HG03378 (cell line): ENCODE measurements around the gene FRY.
A peak's percentile ranks its signal among the peaks of the same experiment; 100 is the strongest.
"Not testable (repeated sequence)": the region's sequence is repeated elsewhere in the genome, so short reads cannot be mapped to it uniquely, and the experiment has no call there.

ENCODE experiments used
- ATAC-seq: cut with Tn5 transposase; IDR thresholded peaks from one replicate; pipeline ENCODE4 v1.9.1; 2021; ENCODE audit warnings: mild to moderate bottlenecking, moderate library complexity; ENCODE audit not compliant: unreplicated experiment

Gene FRY

DNA sequence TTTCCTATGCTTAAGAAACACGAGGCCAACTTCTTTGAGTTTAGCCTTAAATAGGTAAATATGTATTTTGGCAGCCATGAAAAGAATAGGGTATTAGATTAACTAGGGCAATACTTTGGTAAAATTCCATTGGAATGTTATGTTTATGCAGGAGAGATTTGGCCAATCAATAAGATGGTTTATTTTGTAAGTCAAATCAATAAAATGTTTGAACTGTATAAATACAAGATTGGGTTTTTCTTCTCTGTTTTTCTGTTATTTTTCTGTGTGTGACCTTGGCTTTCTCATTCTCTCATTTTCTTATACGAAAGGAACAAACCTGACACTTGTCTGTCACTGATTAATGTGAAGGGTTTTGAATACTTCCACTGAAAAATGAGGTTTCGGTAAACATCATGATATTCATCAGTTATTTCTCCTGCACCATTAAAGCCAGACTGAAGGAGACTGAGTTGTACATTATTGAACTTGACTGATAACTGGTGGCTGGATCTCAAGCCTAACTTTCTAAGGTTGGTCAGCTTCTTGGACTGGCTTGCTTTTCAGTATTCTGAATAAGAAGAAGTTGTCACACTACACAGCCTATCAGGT is 8.6 kb downstream of the FRY start:
- no peak for ATAC-seq

DNA sequence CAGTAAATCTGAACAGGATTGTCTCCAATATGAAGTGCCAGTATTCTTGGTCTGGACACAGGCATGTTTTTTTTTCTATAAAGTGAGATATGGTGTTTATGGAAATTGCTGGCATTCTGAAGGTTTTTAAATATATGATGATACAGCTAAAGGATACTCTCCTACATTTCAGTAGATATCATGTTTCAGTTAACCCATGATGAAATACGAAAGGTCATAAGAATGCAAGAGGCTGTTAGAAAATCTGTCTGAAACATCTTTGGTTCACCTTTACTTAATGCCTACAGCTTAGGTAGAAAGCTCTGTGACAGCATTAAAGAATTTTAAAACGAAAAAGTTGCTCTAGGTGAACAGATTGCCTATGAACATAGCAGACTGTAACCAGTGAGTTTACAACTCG is 9.1 kb downstream of the FRY start:
- ATAC-seq, result no peak

DNA sequence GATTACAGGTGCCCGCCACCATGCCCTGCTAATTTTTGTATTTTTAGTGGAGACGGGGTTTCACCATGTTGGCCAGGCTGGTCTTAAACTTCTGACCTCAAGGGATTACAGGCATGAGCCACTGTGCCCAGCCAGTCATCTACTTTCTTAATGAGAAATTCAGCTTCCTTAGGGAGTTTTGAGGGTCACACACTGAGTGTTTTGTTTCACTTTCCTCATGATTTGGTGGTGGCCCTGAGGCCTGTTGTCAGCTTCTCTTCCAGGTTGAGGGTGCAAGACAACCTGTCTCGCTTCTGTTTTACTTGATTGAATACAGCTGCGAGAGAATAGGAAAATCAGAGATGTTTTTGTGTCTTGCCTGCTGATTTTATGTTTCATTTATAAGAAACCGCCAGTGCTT is 9.9 kb downstream of the FRY start:
- ATAC-seq, result peak; percentile 89

DNA sequence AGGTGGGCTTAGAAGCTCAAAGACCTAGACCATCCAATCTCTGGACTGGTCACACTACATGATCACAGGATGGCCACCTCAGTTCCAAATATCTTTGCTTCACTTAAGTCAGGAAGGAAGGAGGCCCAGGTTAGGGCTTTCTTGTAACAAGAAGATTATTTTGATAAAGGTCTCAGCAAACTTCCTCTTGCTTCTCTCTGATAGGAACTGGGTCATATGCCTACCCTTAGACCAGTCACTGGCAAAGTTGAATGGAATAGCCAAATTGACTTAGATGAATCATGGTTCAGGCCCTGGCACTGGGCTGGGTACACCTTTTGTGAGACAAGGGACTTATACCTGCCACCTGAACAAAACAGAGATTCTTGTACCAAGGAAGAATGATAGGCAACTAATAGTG is 11.0 kb downstream of the FRY start:
- no peak for ATAC-seq

DNA sequence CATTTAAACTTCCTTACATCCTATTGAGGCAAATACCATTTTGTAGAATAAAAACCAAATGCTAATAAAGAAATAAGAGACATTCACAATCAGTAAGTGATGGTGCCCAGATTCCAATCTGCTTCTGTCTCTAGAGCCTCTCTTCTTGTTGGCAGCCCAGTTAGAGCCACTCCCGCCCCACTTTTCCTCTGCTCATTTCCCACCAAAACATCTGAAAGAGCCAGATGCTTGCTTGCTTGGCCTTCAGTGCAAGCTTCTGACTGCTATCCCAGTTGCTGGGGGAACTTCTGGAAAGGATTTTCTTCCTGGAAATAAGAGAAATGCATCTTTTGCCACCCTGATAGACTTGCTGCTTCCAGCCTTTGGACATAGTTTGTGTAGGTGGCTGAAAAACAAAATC is 12.9 kb downstream of the FRY start:
- ATAC-seq, result no peak

DNA sequence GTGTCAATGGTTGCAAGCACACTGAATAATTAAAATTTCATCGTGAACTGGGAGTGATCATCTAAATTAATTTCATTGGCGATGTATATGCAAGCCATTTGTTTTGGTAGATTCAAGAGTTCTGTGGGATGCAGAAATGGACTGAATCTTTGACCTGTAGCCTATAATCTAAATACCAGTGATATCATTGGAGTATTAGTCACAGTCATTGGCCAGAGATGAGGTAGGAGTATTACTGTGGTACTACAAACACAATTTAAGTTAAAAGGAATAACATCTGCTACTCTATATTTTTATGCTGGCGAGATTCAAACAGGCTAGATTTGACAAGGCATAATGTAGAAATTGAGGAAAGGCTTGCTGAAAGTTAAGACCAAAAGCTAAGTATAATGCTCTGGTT is 14.0 kb downstream of the FRY start:
- ATAC-seq, result no peak

DNA sequence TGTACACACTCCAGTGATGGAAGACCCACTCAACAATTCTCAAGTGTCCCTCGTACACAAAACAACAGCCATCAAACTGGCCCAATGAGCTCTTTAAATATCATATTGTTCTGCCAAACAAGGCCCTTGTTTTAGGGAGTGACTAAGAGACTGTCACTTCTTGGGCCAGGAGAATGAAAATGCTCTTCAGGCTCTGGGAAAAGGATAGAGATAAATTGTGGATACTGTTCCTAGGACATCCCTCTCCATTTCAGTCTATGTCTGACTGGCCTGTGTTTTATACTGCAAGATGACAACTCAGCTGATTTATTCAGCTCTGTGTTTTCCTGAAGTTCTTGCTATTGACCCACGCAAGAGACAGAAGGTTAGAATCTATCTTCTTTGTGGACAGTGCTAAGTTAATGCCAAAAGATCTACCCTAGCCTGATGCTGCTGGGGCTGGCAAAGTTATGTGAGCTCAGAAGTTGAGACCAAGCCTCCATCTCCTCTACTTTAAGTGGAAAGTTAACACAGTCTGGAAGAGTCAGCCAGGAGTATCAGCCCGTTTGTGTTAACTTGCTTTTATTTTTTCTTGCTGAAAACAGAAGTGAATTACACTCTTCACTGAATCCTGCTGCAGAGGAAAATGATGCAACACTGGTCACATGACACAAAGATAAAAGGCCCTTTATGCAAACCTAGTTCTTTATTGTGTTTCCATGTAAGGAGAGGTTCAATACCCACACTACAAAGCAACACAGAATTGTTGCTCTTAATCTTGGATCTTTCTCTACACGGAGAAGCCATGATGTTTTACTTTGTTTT is 14.6 kb downstream of the FRY start:
- ATAC-seq, result no peak

DNA sequence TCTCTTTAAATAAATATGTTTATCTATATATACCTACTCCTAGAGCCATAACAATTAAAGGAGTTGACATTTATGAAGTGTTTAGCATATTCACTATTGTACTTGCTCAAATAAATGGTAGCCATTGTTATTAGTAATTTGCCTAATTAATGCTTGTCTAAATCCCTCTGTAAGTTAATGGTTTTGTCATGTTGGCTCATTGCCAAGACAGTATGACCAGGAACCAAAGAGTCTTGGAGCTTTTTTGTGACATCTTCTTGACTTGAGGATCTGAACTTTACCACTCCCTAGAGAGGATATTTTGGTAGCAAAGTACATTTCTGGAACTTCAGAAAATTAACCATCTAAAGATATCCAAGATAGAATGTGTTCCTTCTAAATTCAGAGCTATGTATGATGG is 15.5 kb downstream of the FRY start:
- no peak for ATAC-seq

DNA sequence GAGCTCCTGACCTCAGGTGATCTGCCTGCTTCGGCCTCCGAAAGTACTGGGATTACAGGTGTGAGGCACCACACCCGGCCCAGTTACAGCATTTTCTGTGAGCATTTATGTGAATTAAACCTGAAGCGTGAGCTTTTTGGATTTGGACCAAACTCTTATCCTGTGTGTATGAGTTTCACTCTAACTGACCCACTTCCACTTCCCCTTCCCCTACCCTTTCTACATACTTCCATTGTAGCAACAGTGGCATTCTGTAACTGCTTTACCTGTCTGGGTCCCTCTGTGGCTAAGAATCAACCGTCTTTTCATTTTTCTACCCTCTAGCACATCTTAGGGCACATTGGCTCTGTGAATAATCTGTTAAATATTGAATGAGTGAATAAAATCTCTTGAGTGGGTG is 16.2 kb downstream of the FRY start:
- no peak for ATAC-seq

DNA sequence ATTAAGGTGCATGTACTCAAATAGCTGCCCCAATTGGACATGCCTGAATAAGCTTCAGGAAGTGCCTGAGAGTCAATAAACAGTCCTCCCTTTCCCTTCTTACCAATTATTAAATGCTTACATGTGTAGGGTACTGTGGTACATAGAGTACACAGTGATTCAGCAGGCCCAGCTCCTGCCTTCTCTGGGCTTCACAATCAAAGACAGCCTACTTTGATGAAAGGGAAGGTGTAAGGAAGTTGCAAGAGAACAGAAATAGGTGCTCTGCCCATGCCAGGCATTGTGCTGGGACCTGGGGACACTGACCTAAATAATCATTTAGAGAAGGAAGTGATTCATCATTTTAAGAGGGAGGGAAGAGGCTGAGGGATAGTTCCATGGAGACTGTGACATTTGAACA is 17.2 kb downstream of the FRY start:
- no peak for ATAC-seq

DNA sequence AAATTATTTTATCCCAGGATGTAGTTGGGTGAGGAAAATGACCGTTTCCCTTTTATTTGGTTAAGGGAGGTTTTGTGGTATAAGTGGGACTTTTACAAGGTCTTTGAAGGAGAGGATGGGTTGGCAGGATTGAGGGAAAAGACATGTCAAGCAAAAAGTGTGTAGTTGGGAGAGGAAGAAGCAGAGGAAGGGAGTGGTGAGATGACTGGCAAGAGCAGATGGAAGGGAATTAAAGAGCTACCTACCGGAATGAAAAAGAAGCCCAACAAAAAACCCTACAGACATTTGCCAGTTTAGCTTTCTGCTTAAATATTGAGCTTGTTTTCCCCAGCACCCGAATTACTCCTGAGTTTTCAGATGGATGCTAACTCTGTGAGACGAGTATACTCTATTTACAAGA is 19.6 kb downstream of the FRY start:
- ATAC-seq, result no peak

DNA sequence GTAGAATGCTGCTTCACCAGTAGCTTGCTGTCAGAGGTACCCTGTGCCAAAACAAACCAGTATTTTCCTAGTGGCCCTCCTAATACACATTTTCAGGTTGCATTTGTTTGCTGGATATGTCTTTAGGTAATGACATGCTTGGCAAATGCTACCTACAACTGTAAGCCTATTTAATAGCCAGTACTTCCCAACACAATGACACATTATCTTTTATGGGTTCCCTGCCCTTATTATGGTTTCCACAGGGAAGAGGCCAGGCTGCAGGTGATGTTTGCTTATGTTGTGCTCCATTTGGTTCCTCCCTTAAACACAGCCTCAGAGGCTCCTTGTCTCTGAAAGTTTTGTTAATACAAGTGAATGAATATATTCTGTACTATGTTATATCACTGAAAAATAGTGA is 24.7 kb downstream of the FRY start:
- ATAC-seq, result no peak

DNA sequence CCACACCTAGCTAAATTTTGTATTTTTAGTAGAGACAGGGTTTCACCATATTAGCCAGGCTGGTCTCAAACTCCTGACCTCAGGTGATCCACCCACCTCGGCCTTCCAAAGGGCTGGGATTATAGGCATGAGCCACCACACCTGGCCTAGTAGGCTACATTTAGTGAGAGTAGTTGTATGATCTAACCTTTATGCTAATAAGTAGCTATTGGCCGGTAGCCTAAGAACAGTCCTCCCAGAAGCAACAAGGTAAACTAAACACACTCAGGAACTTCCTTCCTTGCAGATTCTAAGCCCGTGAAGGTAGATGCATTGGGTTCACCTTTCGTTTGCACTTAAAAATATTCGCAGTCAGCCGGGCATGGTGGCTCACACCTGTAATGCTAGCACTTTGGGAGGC is 25.8 kb downstream of the FRY start:
- ATAC-seq, result not testable (repeated sequence)

DNA sequence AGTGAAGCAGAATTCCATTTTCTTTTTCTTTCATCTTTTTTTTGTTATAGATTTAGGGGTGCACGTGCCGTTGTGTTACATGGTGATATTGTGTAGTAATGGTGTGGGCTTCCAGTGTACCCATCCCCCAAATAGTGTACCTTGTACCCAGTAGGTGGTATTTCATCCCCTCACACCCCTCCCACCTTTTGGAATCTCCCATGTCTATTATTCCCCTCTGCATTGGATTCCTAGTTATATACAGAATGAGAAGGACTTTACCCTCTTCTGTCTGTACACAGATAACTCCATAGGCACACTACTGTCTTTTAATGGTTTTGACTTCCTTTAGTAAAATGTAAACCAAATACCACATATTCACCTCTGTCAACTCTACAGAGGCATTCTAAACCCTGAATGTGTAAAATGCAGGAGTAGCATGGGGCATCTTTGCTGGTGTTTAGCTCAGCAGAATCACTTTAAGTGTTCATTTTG is 28.0 kb downstream of the FRY start:
- no peak for ATAC-seq

DNA sequence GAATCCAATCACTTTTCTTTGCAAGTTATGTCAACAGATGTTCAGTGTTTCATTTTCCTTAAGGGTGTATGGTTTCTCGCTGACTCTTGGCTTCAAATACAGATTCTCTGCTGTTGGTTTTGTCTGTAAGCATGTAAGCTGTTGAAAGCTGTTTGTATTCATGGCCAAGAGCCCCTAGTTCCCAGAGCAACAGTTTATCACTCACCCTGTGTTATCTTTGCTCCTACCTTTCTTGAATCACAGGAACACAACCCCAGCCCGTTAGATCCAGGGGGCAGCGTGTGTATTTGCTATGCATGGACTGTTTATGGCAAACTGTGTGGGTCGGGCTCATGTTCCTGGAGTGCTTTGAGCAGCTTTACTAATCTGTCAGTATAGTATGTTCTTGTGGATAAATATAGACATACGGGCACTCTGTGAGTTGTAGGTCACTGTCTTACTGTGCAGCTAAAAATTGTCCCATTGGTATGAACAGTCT is 28.9 kb downstream of the FRY start:
- no peak for ATAC-seq

DNA sequence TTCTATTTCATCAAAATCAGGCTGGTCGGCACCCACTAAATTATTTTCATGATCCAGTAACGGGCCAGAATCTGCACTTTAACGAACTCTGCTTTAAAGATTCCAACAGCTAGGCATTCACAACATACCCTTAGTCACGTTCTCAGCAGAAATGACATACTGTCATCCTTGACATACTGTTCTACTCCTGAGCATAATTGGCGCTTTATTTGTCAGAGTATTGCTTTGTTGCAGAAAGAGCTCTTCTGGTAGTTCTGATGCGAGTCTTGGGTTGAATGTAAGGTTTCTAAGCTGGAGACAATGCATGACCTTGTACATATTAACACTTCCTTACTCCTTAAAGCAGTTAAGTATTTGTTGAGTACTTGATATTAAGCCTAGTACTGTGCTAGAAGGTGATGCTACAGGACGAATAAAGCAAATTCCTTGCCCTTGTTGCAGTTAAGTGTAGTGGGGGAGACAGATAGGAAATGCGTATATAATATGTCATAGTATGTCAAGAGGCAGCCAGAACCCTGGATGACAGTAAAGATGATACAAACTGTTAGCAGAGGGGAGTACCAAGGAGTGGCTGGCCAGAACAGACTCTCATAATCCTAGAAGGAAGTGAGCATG is 32.2 kb downstream of the FRY start:
- ATAC-seq, result no peak

DNA sequence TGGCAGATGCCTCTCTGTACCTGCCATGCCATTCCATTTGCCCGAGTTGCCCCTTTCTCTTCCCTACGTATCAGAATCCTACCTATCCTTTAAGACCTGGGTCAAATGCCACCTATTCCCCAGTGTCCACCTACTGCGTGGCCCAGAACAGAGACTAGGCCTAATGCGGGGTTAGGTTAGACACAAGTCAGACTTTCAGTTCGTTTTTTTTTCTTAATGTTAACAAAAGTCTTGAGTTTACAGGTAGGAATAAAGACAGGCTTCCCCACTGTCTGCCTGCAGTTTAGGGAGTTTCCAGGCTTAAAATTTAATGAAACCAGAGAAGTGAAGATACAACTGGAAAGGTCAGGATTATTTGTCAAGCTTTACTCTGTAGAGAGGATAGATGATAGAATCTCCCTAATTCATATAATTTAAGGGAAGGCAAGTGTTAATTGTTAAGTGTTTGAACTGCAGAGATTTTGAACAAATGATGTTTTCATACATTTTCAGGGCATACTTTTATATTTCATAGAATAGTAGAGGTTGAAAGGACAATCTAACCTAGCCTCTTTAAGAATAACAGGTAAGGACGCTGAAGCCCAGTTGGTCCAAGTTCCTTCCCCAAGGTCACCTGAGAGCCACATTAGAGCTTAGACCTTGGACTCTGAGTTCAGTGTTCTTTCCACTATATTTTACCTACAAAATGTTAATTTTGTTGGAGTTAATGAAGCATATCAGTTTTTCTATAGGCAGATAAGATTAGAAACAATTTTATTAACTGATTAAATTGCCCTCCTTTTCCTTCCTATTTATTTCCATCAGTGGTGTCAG is 35.8 kb downstream of the FRY start:
- no peak for ATAC-seq

DNA sequence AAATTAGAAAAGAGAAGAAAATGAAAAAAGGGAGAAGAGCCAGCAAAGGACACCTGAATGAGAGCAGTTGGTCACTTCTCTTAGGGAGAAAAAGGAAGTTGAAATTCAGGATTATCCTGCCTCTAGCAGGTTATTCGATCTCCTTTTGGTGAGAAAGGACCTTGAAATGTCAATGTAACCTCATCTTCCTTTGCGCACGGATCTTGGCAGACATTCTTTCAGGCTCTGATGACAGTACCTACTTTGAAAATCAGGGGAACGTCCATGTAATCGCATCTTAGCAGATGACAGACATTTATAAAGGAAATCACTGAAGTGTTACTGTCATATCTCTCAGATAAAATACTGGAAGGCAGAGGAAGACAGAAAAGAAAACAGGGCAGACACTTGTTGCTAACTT is 36.7 kb downstream of the FRY start:
- no peak for ATAC-seq

DNA sequence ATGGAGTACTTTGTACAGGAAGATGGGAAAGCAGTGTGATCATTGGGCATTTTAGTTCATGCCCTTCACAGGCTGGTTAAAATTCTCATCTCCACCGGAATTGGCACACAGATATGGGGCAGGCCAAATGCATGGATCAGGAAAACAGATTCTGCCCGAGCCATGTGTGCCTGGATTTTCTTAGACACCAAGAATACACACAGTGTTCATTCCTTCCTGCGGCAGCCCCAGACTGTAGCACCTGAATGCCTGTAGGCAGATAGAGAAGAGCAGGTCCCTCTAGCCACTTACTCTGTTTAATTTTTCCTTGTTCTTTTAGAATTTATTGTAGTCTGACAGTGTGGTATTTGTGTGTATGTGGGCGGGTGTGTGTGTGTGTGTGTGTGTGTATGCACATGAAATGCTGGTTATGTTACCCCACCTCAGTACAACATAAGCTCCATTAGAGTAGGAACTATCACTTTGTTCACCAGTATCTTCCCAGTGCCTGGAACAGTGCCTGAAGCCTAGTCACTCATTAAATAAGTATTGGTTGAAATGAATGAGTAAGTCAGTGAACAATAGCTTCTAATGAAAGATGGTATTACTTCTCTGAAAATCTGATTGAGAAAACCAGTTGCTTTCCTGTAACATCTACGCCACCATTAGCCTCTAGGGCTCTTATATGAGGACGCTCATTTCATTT is 41.7 kb downstream of the FRY start:
- no peak for ATAC-seq

DNA sequence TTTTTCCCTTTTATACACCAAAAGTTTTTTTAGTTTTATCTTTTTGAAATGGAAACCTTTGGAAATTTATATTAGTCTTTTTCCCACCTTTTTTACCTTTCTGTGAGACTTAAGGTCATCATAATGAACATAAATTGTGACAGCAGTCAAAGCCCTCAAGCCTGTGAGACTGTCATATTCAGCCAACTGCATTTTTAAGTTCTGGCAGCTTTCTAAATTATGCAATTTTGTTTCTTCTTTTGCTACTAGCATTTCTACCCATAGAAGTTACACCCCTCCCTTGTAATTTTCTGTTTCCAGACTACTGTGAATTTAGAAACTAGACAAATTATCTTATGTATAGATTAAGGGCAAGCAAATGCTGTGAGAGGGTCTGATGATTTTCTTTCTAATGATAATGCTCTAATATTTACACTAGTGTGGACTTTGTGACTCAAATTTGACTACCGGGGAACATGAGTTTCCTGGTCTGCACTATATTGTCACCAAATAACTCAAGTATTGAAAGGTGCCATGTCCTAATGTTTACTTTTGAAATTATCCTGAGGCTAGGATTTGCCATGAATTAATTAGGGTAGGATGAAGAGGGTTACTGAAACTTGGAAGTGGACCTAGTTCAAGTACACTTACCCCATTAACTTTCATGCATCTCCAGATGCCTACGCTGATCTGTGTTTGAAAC is 43.7 kb downstream of the FRY start:
- no peak for ATAC-seq
